GM20000 (cell line): ENCODE results near the gene MAFF.

ENCODE experiments used
- DNase-seq: peaks from one replicate; pipeline ENCODE4 v3.0.0; 2012; ENCODE audit warnings: low spot score
- TF ChIP-seq, protein P1 (sequence below): IDR thresholded peaks from 2 replicates; pipeline ENCODE4 v1.5.1; 2012; ENCODE audit warnings: mild to moderate bottlenecking, control low read depth; ENCODE audit errors: extremely low read depth, missing control alignments

Gene MAFF

DNA sequence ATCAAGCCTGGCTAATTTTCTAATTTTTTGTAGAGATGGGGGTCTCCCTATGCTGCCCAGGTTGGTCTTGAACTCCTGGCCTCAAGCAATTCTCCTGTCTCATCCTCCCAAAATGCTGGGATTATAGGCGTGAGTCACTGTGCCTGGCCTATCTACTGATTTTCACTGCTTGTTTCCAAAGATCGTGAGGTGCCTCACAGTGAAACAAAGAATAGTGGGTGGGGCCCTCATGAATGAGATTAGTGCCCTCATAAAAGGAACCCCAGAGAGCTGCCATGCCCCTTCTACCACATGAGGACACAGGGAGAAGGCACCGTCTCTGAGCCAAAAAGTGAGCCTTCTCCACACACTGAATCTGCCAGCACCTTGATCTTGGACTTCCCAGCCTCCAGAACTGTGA lies 47.5 kb downstream of the MAFF start:
- DNase-seq: no peak

DNA sequence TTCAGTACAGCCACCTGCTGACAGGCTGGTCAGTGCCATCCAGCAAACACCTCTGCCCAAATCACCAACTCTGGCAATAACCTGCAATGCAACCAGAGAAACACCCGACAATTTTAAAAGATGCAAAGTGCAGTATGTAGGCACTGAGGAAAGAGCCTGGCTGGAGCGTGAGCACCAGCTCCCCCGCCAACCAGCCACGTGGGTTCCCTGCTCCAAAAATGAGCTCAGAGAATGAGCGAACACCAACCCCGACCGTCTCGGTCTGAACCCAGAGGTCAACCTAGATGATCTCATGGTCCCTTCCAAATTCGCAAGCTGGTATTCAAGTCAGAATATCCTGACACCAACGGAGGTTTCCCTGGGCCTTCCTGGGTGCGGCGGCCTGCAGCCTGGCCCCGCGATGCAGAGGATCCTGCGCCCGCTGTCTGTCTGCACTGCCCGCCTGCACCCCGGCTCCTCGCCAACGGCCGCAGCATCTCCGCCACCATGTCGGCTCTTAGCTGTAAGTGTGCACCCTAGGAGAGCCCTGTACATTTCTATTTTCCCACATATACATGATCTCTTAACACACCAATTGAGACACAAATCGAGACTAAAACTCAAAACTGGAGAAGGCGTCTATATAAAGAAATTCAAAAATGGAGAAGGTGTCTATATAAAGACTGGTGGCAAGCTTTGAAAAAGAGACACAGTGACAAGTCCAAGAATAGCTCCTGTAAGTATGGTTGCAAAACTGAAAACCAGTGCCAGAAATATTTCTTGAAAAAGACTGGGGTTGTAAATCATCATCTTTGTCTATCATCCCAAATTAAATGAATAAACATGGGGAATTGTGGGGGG lies 48.2 kb downstream of the MAFF start:
- no peak for DNase-seq
- TF ChIP-seq, protein P1, sequence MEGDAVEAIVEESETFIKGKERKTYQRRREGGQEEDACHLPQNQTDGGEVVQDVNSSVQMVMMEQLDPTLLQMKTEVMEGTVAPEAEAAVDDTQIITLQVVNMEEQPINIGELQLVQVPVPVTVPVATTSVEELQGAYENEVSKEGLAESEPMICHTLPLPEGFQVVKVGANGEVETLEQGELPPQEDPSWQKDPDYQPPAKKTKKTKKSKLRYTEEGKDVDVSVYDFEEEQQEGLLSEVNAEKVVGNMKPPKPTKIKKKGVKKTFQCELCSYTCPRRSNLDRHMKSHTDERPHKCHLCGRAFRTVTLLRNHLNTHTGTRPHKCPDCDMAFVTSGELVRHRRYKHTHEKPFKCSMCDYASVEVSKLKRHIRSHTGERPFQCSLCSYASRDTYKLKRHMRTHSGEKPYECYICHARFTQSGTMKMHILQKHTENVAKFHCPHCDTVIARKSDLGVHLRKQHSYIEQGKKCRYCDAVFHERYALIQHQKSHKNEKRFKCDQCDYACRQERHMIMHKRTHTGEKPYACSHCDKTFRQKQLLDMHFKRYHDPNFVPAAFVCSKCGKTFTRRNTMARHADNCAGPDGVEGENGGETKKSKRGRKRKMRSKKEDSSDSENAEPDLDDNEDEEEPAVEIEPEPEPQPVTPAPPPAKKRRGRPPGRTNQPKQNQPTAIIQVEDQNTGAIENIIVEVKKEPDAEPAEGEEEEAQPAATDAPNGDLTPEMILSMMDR: no peak

More for the DNA sequence above, 47.5 kb downstream of the MAFF start:
- TF ChIP-seq, protein P1: no peak

DNA sequence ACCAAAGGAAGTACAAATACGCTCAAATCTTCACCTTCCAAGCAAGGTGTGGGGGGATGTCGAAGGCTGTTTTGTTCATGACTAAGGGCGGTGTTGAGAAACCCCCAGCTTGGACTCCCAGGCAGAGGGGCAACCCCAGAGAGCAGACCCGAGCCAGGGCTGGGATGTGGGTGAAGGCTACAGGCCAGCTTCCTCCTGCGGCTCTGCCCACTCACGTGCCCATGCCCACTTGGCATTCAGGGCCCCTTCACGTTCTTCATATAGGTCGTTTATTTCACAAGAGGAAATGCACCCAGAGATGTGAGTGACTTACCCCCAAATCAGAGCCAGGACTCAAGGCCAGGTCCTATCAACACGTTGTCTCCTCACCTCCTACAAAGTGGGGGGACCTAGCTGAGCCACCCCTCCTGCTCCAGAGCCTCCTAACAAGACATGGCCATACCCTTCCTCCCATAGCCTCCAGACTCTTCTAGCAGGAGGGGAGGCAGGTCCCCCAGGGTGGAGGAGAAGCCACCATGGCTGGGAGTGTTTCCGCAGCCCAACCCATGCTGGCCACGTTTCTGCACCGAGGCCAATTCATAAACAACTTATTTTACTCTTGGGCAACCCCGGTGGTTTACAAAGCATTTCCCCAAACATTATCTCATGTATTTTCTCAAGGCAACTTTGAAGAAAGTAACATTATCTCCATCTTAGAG lies 49.0 kb downstream of the MAFF start:
- no peak for DNase-seq
- TF ChIP-seq, protein P1: no peak

DNA sequence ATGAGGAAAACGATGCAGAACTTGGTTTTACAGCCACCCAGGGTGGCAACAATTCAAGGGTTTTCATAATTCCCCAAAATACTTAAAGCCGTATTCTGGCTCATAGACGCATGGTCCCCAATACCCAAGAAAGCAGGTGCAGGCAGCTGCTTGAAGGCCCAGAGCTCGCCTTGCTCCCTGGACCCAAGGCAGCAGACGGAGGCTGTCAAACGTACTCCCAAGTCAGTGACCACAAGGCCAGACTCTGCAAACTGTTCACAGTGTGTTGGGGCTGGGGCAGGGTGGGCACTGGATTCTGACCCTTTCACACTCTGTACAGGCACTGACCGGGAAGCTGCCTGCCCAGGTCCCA lies 49.5 kb downstream of the MAFF start:
- DNase-seq: no peak
- TF ChIP-seq, protein P1: no peak

DNA sequence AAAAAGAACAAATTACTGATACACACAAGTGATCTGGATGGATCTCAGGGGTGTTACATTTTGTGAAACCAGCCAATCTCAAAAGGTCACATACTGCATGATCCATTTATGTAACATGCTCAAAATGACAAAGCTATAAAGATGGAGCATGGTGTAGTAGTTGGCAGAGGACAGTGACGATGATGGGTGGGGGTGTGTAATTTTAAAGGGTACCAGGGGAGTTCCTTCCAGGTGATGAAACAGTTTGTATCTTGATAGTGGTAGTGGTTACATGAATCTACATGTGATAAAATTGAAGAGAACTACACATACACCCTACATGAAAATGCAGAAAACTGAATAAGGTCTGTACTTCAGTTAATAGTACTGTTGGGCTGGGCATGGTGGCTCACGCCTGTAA lies 53.9 kb downstream of the MAFF start:
- TF ChIP-seq, protein P1: no peak
- DNase-seq: no peak

DNA sequence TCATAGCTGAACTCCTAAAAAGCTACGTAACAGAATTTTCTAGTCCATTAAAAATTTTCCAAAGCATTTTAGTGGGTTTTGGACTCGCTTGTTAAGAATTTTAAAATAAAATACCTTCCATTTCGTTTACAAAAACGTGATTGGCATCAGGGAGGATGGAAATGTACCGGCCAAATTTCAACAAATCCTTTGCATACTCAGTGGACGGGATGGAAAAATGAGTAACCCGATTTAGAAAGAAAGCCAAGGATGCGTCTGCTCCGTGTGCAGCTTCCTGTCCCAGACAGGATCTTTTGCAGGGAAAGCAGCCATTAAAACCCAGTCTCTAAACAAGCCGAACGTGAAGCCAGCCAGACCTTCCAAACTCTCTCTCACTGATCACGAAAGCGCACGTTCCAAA lies 55.4 kb downstream of the MAFF start:
- no peak for DNase-seq
- TF ChIP-seq, protein P1: no peak

DNA sequence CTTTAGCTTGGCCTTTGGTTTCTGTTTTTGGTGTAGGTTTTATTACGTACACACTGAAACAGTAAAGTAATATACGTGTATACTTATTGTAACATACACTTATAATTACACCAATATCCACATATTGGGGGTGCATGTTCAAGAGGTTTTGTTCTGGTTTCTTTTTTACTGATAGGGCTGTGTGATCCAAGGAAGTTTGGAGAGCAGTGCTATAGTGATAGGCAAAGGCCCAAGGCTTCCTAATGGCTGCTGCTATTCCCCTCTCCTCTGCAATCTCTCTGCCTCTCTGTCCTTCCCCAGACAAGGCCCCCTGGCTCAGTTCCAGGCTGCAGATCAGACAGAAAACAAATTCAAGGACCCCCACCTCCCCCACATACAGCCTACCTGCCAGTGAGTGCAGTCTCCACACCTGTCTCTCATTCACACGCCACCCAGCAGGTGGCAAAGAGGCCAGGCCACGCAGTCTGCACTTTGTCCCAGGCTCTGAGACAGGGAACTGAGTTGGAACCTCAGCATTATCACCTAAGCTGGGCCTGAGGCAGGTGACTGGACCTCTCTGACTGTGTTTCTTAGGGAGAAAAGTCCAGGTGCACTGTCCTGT lies 56.0 kb downstream of the MAFF start:
- TF ChIP-seq, protein P1: no peak
- DNase-seq: no peak
